Mononuclear cell (primary cell): ENCODE measurements around the gene MRPS34. TPM values are rescaled to one million over a fixed set of nuclear protein-coding genes. Genes with fewer than 3 reads are reported as not detected.

ENCODE experiments used
- H3K27me3 ChIP-seq: 2 replicates; pipeline ENCODE4 v1.6.0; 2011; ENCODE audit warnings: low read length, control low read depth; ENCODE audit not compliant: insufficient read depth
- H3K4me1 ChIP-seq: 2 replicates; pipeline ENCODE4 v1.5.1; 2011; ENCODE audit warnings: mild to moderate bottlenecking, low read length, control low read depth; ENCODE audit not compliant: insufficient read depth
- H3K4me3 ChIP-seq: 2 replicates; pipeline ENCODE4 v1.5.1; 2011; ENCODE audit warnings: mild to moderate bottlenecking, low read length, moderate library complexity
- H3K9me3 ChIP-seq: 2 replicates; pipeline ENCODE4 v1.5.1; 2011; ENCODE audit warnings: low read depth, mild to moderate bottlenecking, control low read depth, low read length
- total RNA-seq: library from RNA; depleted of rRNA; stranded (reverse); fragments of >200 nt; gene quantifications from one replicate; pipeline ENCODE4 v1.2.3, GENCODE V29; 2012

Gene MRPS34
- total RNA-seq: 17.1 TPM

DNA sequence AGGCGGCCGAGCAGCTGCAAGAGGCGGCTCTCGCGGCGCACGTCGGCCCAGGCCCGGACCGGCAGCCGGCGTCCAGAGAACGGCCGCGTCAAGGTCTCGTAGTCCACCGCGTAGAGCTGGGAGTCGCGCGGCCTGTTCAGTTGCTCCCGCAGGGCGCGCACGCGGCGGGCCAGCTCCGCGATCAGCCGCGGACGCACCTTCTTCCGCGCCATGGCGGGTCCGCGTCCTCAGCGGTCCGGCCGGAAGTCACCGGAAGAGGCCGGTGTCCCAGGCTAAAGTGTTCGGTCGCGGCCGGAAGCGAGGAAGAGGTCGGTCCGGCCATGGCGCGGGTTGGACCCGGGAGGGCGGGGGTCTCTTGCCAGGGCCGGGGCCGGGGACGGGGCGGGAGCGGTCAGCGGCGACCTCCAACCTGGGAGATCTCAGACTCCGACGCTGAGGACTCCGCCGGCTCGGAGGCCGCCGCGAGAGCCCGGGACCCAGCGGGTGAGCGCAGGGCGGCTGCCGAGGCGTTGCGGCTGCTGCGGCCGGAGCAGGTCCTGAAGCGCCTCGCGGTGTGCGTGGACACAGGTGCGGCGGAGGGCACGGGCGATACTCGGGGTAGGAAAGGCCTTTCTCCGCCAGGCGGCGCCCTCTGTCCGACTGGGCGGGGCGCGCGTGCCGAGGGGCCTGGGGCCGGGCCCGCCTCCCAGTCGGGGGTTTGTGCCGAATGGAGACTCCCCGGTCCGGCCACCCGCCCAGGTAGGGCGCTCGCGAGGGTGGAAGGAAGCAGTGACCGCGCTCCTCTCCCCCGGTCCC is at the start of gene MRPS34:
MRPS34 (minus strand) TSS at position 227 of the 795 bp plus-strand sequence; CDS start at position 212, 15 bp downstream.
- H3K4me3 ChIP-seq: peak within 1 kb of the TSS; percentile 88
- no peaks in the 10 kb centered on the region for H3K27me3 ChIP-seq
- H3K9me3 ChIP-seq: no peaks in the 10 kb centered on the region
- H3K4me1 ChIP-seq: peaks cover 36% of the 10 kb centered on the region

DNA sequence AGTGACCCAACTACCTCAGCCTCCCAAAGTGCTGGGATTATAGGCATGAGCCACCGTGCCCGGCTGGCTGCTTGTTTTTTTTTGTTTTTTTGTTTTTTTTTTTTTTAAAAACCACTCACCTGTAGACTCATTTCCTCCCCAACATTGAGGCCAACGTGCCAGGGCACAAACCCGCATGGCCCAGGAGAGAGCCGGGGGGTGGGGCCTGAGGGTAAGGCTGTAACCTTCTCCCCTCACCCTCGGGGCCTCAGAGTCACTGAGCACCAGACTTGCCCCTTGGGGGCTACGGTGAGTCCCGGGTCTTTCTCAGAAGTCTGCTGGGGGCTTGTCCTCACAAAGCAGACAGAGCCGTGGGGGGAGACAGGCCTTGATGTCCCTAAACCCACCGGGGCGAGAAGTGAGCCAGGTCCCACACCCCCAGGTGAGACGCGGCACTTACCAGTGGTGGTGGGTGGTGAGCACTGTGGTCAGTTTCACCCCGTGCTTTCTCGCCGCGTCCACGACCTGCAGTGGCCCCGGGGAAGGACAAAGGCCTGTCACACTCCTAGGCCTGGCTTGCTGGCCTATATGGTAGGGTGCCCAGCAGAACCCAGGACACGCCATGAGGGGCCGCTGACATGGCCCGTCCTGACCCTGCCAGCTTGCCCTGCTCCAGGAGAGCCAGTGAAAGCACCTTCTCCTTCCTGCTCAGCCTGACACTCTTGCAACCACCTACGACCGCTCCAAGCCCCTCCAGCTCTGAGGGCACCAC is 49.1 kb upstream of the MRPS34 start:
- H3K4me3 ChIP-seq: no peak overlapping the region
- no peaks in the 10 kb centered on the region for H3K27me3 ChIP-seq
- H3K4me1 ChIP-seq: peaks cover 21% of the 10 kb centered on the region
- no peaks in the 10 kb centered on the region for H3K9me3 ChIP-seq

DNA sequence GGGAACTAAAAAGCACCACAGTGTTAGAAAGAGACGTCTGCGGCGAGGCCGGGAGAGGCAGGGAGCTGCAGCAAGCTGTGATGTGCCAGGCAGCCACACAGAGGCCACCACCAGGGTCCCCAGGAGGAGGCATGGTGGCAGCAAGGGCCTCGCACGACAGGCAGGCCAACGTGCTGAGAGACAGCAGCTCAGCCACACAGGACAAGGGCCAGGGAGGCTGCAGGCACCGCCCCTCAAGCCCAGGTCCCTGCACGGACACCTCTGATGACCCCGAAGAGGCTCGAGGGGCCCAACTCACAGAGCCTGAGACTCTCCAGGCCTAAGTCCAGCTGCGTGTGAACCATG is 48.0 kb upstream of the MRPS34 start:
- H3K9me3 ChIP-seq: no peaks in the 10 kb centered on the region
- no peaks in the 10 kb centered on the region for H3K27me3 ChIP-seq
- peaks cover 21% of the 10 kb centered on the region for H3K4me1 ChIP-seq
- no peak overlapping the region for H3K4me3 ChIP-seq

DNA sequence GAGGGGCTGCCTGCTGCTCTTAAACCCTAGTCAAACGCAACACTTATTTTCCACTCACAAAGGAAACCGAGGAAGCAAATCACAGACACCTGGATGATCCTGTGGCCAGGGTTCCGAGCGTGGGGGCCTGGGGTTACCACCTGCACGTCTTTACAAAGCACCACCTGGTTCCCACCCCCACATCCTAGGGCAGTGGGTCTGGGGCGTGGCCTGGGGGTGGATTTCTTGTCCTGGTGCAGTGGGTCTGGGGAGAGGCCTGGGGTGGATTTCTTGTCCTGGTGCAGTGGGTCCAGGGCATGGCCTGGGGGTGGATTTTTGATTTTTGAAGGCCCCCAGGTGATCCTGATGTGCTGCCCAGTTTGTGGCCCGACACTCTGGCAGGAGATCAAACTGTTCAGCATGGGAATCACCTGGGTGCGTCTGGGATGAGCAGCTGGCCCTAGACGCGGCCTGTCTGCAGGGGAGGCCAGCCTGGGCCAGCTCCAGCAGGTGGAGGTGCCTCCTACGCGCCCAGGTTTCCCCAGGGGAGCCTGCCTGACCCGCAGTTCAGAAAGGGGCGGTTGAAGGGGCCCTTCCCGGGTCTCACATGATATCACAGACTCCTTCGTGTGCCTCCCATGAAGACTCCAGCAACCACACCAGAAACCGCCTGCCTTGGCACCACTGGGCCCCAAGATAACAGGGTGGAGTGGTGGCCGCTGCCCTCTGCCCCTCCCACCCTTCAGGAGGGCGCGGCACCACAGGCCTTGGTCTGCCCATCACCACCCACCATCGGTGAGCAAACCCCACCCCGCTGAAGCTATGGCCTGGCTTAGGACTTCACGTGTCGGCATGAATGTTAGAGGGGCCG is 47.4 kb upstream of the MRPS34 start:
- Histone ChIP-seq H3K27me3 (no peaks in the 10 kb centered on the region), H3K4me1 (peaks cover 15% of the 10 kb centered on the region), H3K9me3 (no peaks in the 10 kb centered on the region), H3K4me3 (no peak overlapping the region)

DNA sequence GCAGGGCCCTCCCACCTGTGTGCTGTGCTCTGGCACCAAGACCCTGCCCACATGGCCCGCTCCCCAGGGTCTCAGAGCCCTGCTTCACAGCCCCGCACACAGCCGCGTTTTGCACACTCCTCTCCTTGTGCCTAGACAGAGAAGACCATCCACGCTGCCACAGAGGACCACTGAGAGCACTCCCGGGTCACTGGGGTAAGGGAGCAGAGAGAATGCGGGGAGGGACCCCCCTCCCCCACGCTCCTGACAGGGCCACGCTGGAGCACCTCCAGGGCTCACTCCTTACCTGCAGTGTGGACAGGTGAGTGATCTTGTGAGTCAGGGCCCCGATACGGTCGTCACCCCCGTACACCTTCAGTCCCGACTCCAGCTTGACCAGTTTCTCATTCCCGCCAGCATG is 46.7 kb upstream of the MRPS34 start:
- Histone ChIP-seq H3K27me3 (no peaks in the 10 kb centered on the region), H3K4me1 (peaks cover 8% of the 10 kb centered on the region), H3K9me3 (no peaks in the 10 kb centered on the region), H3K4me3 (no peak overlapping the region)

DNA sequence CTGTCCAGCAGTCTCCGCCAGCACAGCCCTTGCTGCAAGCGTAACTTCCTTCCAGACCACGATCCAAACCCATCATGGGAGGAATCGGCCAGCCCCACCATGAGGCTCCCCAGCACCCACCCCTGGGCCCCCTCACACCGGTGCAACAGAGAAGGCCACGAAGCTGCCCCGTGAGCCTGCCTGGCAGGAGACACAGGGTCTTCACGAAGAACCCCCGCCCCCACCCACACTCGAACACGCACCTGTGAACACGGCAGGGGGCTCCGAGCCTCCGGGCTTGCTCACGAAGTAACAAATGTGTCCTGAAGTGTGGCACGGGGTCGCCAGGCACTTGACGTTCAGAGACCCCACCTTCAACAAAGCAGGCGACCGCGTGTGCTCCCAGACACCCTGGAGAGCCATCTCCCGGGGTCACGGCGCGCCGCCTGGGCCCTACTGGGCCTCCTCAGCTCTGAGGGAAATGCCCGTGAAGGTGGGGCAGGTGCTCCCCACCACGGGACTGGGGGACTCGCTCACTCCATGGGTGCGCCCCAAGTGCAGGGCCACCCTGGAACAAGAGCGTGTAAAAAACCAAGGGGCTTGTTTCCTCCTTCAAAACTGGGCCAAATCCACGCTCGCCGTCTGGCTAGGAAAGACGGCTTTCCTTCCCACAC is 46.1 kb upstream of the MRPS34 start:
- no peak overlapping the region for H3K4me3 ChIP-seq
- H3K9me3 ChIP-seq: no peaks in the 10 kb centered on the region
- H3K27me3 ChIP-seq: no peaks in the 10 kb centered on the region
- peaks cover 2% of the 10 kb centered on the region for H3K4me1 ChIP-seq

DNA sequence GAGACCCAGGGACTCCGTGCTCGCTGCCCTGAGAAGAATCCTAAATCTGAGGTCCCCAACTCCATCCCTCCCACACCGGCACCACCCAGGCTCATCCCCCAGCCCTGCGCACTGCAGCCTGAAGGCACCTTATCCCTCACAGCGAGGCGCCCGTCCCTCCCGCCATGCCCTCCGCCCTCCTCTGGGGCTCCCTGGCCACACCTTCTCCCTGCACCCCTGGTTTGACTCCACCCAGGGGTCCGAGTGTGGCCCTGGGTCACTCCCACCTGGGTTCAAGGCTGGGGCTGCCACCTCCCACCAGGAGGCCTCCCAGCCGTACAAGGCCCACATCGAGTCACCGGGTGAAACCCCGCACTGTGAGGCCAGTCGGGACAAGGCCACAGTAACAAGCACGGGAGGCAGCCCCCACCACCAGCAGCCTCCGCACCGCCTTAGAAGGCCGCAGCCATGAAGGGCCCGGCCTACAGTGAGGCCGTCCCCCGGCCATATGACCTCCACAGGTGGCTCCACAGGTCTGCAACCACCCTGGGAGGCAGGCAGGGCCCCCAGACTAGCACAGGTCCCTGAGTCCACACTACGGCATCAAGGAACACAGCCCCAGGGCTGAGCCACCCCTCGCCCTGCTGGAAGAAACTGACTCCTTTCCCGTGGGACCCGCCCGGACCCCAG is 45.4 kb upstream of the MRPS34 start:
- H3K27me3 ChIP-seq: no peaks in the 10 kb centered on the region
- H3K4me3 ChIP-seq: no peak overlapping the region
- no peaks in the 10 kb centered on the region for H3K4me1 ChIP-seq

DNA sequence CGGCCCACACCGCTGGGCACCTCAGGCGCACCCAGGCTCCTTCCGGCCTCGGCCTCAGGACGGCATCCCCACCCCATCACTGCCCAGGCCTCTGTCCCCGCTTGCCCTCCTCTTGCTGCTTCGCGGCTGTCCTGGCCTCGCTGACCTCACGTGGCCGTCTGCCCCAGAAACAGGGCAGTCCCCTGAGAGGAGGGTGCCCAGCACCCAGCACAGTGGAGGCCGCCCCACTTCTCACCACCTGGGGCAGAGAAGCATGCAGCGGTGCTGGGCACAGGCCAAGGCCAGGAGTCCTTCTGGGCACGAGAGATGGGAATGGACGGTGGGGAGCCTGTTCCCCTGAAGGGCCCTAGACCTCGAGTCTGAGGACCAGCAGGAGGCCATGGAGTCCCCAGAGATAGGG is 44.8 kb upstream of the MRPS34 start:
- Histone ChIP-seq H3K4me1 (no peaks in the 10 kb centered on the region), H3K9me3 (no peaks in the 10 kb centered on the region), H3K27me3 (no peaks in the 10 kb centered on the region), H3K4me3 (no peak overlapping the region)

More for the DNA sequence above, 45.4 kb upstream of the MRPS34 start:
- no peaks in the 10 kb centered on the region for H3K9me3 ChIP-seq

DNA sequence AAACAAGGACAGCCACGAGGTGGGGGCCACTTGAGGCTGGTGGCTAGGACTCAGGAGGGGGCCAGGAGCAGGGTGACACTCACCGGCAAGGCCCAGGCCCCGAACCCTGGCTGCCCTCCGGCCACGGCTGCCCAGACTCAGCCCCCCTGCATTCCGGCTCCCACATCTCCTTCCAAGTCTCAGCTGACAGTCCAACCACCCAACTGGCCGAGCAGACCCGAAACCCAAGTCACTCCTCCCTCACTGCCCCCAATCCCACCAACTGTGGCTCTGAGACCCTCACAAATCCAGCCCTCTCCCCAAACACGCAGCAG is 44.3 kb upstream of the MRPS34 start:
- H3K4me1 ChIP-seq: no peaks in the 10 kb centered on the region
- H3K4me3 ChIP-seq: no peak overlapping the region
- H3K27me3 ChIP-seq: no peaks in the 10 kb centered on the region
- no peaks in the 10 kb centered on the region for H3K9me3 ChIP-seq

DNA sequence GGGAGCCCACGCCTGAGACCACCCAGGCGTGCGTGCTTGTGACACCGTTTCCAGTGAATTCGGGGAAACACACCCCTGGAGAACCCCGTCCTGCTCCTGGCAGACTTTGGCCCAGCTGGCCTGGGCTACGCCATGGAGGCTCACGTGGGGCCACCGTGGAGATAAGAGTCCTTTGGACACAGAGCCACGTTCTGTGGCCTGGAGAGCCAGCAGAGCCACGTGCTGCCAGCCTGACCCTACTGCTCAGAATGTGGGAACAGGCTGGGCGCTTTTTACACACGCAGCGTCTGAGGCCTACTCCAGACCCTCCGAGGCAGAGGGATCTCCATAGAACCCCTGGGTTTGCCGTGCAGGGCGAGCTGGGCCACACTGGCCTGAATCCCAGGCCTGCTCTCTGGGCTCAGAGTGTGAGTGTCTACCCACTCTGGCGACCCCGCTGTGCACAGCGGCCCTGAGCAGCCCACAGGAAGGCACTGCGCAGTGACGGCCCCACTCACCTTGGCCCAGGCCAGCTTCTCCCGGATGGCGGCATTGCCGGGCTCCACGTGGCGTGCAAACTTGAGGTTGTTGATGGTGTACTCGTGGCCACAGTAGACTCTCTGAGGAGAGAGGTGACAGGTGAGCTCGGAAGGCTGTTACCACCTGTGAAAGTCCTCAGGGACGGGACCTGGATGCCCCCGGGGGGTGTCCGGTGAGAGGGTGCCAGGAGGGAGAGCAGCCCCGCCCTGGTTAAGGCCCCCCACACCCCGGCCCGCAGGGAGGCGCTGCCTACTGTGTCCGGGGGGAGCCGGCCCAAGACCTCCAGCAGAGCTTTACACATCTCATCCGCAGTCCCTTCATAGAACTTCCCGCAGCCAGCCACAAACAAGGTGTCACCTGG is 43.7 kb upstream of the MRPS34 start:
- Histone ChIP-seq H3K4me3 (no peak overlapping the region), H3K27me3 (no peaks in the 10 kb centered on the region), H3K9me3 (no peaks in the 10 kb centered on the region), H3K4me1 (no peaks in the 10 kb centered on the region)

DNA sequence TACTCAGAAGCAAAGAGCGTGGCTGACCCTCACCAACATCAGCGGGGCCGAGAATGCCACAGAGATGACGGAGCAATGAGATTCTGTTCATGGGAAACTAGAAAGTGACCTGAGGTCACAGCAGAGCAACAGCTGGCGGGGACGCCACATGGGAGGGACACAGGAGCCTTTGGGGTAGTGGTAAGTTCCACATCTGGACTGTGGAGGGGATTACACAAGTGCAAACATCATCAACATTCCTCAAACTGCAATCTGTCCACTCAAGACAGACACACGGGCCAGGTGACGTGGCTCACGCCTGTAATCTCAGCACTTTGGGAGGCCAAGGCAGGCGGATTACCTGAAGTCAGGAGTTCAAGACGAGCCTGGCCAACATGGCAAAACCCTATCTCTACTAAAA is 42.5 kb upstream of the MRPS34 start:
- Histone ChIP-seq H3K4me1 (no peaks in the 10 kb centered on the region), H3K9me3 (no peaks in the 10 kb centered on the region), H3K4me3 (no peak overlapping the region), H3K27me3 (no peaks in the 10 kb centered on the region)

DNA sequence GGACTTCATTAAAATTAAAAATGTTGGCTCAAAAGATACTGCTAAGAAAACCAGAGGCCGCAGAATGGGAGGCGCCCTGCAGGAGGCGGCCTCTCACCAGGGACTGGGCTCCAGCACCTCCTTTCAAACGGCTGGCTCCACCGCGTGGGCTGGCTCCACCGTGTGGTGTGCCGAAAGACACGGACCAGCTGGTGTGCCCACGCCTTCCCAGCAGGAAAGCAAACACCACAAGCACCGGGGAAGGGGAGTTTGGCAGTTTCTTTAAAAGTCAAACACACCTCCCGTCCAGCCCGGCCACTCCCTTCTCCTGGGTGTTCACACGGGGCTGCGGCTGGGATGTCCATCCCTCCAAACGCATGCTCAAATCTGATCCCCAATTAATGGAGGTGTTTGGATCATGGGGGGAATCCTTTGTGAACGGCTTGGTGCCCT is 39.8 kb upstream of the MRPS34 start:
- H3K4me1 ChIP-seq: no peaks in the 10 kb centered on the region

DNA sequence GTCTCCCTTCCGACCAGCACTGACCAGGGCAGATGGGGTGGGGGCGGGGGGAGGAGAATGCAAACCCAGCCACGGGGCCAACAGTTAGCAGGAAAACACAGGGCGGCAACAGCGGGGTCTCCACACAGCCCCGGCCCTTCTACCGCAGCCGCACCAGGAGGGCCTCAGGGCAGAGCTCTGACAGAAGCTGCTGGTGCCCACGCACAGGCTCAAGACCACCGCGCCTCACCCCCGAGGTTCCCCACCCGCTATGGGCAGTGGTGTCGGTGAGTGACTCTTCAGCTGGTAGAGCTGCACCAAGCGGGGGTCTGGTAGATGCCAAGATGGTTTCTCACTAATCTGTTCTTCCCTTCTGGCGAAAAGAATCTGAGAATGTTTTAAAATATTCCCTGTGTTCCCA is 37.6 kb upstream of the MRPS34 start:
- no peaks in the 10 kb centered on the region for H3K27me3 ChIP-seq
- H3K4me1 ChIP-seq: no peaks in the 10 kb centered on the region
- H3K9me3 ChIP-seq: no peaks in the 10 kb centered on the region
- no peak overlapping the region for H3K4me3 ChIP-seq

More for the DNA sequence above, 39.8 kb upstream of the MRPS34 start:
- H3K9me3 ChIP-seq: no peaks in the 10 kb centered on the region
- no peak overlapping the region for H3K4me3 ChIP-seq
- no peaks in the 10 kb centered on the region for H3K27me3 ChIP-seq

DNA sequence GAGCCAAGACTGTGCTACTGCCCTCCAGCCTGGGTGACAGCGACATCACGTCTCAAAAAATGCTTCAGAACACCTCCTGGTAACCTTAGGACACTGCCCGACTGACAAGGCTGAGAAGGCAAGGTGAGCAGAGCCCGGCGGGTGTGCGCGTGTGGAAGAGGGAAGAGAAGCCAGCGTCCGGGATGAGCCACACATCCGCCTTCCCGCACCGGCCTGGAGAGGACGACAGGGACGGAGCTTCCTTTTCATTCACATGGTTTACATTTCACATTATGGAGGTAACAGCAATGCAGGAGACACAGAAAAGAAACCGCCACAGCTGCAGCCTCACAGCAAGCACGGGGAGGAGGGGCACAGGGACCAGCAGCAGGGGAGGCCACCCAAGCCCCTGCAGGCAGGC is 37.2 kb upstream of the MRPS34 start:
- Histone ChIP-seq H3K27me3 (no peaks in the 10 kb centered on the region), H3K4me1 (no peaks in the 10 kb centered on the region), H3K4me3 (no peak overlapping the region), H3K9me3 (no peaks in the 10 kb centered on the region)
